Epithelial cell of proximal tubule (primary cell): ENCODE results near the gene PPP1R37. TPM values are rescaled to one million over a fixed set of nuclear protein-coding genes. Genes with fewer than 3 reads are reported as not detected.
A peak's percentile ranks its signal among the peaks of the same experiment; 100 is the strongest.

ENCODE experiments used
- DNase-seq: peaks from one replicate; pipeline ENCODE4 v3.0.0-alpha.2; 2011; ENCODE audit warnings: low read depth
- H3K4me3 ChIP-seq: 2 replicates; pipeline ENCODE4 v1.5.1; 2011; ENCODE audit warnings: low read depth, mild to moderate bottlenecking, low read length
- CTCF ChIP-seq: conservative IDR thresholded peaks from 2 replicates; pipeline ENCODE4 v1.5.1; 2012; ENCODE audit warnings: low read depth, mild to moderate bottlenecking, low read length
- total RNA-seq: library from RNA; depleted of rRNA; stranded (reverse); fragments of >200 nt; gene quantifications from 2 replicates; pipeline ENCODE4 v1.2.3, GENCODE V29; 2015

PPP1R37 gene
- 42.5 and 64.0 TPM in 2 replicates for total RNA-seq

- no peak for TF ChIP-seq CTCF
- H3K4me3 ChIP-seq: peak within 1 kb of the TSS; percentile 87
- DNase-seq: peak; percentile 90
Observed at GRCh38 chr19:45092747-45093678, at the start of gene PPP1R37. Gene PPP1R37, plus strand, starts transcription at chr19:45093179. Its CDS starts 147 bp downstream, at chr19:45093326.

GRCh38 chr19:45045671-45046353 is 47.2 kb upstream of the PPP1R37 start:
- no peak for DNase-seq
- no peak for TF ChIP-seq CTCF
- no peak overlapping the region for H3K4me3 ChIP-seq

GRCh38 chr19:45046355-45046754 is 46.6 kb upstream of the PPP1R37 start:
- DNase-seq: no peak
- no peak for TF ChIP-seq CTCF
- H3K4me3 ChIP-seq: no peak overlapping the region

GRCh38 chr19:45047188-45047797 is 45.7 kb upstream of the PPP1R37 start:
- no peak for TF ChIP-seq CTCF
- no peak for DNase-seq
- no peak overlapping the region for H3K4me3 ChIP-seq

GRCh38 chr19:45049073-45049736 is 43.8 kb upstream of the PPP1R37 start:
- H3K4me3 ChIP-seq: no peak overlapping the region
- no peak for TF ChIP-seq CTCF
- no peak for DNase-seq

GRCh38 chr19:45050036-45050435 is 42.9 kb upstream of the PPP1R37 start:
- no peak for TF ChIP-seq CTCF
- DNase-seq: no peak
- H3K4me3 ChIP-seq: no peak overlapping the region
